Measurements from ENCODE around the gene HLTF. TPM values are rescaled to one million over a fixed set of nuclear protein-coding genes. Genes with fewer than 3 reads are reported as not detected.
"Not testable (repeated sequence)": the region's sequence is repeated elsewhere in the genome, so short reads cannot be mapped to it uniquely, and the experiment has no call there.

HLTF gene, protein sequence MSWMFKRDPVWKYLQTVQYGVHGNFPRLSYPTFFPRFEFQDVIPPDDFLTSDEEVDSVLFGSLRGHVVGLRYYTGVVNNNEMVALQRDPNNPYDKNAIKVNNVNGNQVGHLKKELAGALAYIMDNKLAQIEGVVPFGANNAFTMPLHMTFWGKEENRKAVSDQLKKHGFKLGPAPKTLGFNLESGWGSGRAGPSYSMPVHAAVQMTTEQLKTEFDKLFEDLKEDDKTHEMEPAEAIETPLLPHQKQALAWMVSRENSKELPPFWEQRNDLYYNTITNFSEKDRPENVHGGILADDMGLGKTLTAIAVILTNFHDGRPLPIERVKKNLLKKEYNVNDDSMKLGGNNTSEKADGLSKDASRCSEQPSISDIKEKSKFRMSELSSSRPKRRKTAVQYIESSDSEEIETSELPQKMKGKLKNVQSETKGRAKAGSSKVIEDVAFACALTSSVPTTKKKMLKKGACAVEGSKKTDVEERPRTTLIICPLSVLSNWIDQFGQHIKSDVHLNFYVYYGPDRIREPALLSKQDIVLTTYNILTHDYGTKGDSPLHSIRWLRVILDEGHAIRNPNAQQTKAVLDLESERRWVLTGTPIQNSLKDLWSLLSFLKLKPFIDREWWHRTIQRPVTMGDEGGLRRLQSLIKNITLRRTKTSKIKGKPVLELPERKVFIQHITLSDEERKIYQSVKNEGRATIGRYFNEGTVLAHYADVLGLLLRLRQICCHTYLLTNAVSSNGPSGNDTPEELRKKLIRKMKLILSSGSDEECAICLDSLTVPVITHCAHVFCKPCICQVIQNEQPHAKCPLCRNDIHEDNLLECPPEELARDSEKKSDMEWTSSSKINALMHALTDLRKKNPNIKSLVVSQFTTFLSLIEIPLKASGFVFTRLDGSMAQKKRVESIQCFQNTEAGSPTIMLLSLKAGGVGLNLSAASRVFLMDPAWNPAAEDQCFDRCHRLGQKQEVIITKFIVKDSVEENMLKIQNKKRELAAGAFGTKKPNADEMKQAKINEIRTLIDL
- 10.5 and 17.9 TPM in 2 replicates for total RNA-seq

DNA sequence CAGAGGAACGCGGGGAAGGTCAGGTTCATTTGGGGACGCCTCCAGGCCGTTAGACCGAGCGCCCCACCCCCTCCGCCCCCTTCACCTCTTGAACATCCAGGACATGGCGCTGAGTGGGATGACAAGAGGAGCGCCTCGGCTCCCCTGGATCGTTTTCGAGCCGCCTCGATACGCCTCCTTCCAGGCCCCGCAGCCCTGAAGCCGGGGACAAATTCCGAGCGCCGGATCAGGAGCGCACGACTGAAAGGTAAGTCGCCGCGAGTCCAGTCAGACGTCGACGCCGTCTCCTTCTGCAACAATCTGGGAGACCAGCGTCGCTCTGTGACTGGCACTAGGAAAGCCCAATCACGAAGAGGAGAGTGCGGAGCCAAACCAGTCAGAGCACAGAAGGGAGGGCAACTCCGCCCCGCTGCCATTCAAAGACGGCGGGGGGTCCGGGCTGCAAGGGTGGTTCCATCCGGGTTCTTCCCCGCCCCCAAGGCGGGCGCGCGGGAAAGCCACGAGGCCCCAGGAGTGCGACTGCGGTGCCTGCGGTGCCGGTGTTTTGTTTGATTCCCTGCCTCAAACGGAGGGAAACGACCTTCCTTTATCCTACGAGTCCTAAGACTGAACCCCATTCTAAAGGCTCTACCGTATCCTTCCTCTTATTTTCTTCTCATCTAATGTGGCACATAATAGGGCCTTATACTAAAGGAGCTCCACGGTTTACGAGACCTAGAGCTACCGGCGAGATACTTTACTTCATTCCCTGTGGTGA lies at the start of gene HLTF:
HLTF (minus strand) TSS at position 302 of the 757 bp plus-strand sequence; CDS start at position 105, 197 bp downstream.
- DNase-seq (ENCODE audit: extremely low read depth, low read depth, low spot score), result peak; percentile 94

DNA sequence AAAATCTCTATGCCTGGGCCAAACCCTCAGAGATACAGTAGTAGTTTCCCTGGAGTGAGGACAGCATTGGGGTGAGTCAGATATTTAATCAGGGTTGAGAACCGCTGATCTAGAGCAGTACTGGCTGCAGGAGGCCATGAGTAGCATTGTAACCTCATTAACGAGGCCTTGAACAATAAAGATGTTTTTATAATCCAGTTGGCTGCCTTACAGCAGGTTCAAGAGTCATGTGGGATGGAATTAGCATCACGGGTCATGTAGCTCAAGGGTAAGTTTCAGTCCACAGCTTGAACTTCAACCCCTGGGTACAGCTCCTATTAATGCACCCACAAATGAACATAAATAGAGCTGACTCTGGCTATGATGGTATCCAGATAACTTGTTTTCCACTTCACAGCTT lies 48.2 kb upstream of the HLTF start:
- DNase-seq (ENCODE audit: extremely low read depth, low read depth, low spot score), result no peak

DNA sequence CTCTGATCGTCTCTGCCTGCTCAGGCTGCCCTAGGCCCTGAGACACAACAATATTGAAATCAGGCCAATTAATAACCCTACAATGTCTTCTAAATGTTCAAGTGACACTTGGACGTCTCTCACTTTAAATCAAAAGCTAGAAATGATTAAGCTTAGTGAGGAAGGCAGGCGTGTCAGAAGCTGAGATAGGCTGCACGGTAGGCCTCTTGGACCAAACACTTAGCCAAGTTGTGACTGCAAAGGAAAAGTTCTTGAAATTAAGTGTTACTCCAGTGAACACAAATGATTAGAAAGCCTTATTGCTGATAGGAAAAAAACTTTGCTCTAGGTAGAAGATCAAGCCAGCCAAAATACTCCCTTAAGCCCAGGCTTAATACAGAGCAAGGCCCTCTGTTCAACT lies 45.3 kb upstream of the HLTF start:
- no peak for DNase-seq (ENCODE audit: extremely low read depth, low read depth, low spot score)

DNA sequence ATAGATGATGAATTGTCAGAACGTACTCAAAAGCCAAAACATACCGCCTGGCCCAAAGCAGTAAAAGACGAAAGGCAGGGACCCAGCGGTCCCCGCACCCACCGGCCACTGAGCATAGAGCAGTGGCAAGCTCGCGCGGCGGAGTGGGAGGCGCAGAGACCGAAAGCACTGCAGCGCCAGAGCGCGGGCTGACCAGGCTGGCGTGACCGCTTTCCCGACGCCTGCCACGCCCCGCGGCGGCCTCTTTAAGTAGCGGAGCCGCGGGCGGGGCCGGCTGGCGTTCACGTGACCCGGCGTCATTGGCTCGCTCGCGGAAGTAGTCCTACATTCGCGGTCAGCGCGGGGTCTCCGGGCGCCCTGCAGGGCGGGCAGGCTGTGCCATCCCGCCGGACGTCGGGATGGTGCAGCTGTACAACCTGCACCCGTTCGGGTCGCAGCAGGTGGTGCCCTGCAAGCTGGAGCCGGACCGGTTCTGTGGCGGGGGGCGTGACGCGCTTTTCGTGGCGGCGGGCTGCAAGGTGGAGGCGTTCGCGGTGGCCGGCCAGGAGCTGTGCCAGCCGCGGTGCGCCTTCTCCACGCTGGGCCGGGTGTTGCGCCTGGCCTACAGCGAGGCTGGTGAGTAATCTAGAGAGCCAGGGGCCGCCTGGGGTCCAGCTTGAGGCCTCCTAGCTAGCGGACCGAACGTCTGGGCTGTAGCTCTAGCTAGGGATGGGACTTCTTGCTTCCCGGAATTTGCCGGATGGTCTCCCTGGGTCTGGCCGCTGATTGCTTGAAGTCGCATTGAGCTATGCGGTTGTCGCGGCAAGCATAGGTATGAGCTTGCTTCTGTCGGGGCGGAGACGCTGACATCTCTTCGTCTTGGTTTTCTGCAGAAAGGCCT lies 43.2 kb upstream of the HLTF start, which contains the start of gene HPS3:
HPS3 (plus strand) TSS at position 313 of the 880 bp plus-strand sequence; CDS start at position 399, 86 bp downstream.
- DNase-seq (ENCODE audit: extremely low read depth, low read depth, low spot score), result no peak

DNA sequence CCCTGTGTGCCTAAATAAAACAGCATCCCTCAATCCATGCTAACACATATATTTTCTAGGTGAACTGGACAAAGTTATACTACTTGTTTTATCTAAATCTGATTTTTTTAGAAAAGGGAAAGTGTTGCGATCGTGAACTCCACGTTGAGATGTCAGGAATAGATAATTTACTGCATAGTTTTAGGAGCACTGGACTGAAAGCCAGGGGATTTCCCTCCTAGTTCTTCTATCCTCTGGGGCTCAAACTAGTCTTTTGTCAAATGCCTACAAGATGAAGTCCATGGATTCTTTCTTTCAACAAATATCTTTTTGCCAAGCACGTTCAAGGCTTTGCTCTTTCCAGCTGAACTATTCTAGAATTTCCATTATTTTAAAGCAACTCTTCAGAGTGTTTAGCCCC lies 42.5 kb upstream of the HLTF start:
- DNase-seq (ENCODE audit: extremely low read depth, low read depth, low spot score), result no peak

DNA sequence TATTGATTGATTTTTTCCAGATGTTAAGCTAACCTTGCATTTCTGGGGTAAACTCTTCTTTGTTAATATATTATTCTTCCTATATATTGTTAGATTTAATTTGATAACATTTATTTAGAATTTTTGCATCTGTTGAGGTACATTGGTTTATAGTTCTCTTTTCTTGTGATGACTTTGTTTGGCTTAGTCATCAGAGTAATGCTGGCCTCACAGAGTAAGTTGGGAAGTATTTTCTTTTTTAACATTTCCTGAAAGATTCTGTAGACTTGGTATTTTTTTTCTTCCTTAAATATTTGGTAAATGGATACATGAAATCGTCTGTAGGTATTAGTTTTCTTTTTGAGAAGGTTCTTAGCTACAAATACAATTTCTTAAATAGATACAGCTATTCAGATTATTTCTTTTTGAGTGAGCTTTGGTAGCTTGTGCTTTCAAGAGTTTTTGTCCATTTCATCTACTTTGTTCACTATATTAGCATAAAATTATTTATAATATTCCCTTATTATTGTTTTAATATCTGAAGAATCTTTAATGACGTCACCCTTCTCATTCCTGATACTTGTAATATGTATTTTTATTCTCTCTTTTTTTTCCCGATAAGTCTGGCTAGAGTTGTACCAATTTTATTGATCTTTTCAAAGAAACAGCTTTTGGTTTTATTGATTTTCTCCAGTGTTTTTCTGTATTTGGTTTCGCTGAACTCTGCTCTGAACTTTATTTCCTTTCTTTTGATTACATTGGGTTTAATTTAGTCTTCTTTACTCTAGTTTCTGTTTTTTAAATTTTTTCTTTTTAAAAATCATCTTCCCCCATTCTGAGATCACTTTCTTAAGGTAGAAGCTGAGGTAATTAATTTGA lies 36.6 kb upstream of the HLTF start:
- DNase-seq (ENCODE audit: extremely low read depth, low read depth, low spot score), result no peak

DNA sequence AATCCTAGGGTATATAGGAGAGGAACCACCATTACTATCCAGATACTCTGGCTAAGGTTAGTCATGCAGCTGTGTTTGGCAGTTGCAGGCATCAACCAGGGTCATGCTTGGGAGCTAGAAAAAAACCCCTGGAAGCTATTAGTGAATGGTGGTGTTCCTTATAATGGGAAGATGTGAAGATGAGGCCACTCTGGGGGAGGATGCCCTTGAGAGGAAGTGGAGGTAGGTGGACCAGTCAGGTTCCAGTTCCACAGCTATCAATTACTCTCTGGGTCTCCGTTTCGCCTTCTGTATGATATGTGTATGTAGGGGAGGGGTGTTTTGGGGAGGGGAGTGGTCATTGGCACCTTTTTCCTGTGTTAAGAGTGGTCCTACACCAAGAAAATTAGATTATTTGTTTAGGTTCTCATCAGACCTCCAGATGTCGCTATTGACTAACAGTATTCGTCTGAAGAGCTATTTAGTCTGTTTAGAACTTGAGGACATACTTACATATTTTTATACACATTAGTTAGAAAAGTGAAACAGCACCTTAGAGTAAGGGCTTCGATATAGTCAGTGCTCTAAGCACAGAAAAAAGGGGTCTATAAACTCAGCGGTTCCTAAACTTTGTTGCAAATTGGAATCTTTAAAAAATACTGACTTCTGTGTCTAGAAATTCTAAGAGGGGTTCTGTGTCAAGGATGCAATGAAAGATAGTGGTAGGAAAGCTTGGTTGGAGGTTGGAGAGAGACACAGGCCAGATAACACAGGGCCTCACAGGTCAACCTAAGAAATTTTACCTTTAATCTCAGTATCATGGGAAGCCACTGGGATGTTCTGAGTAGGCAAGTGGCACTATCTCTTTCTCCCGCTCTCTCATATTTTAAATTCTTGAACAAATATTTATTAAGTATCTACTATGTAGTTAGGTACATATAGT lies 34.0 kb upstream of the HLTF start:
- DNase-seq (ENCODE audit: extremely low read depth, low read depth, low spot score), result peak; percentile 56

DNA sequence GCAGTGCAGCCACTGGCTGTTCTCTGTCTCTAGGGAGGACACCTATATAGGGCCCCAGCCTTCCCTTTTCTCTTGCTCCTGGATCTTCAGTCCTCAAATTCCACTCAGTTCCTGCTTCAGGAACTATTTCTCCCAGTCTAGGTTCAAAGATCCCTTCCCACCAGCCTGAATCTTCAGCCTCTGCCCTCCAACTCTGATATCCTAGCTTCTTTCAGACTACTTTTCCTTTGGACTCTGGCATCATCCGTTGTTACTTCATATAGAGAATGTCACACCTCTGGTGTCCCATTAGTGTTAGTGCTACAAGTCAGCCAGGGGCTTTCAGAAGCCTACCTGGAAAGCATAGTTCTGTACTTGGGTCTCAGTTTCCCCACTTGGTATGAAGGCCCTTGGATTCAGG lies 33.1 kb upstream of the HLTF start:
- DNase-seq (ENCODE audit: extremely low read depth, low read depth, low spot score), result no peak

DNA sequence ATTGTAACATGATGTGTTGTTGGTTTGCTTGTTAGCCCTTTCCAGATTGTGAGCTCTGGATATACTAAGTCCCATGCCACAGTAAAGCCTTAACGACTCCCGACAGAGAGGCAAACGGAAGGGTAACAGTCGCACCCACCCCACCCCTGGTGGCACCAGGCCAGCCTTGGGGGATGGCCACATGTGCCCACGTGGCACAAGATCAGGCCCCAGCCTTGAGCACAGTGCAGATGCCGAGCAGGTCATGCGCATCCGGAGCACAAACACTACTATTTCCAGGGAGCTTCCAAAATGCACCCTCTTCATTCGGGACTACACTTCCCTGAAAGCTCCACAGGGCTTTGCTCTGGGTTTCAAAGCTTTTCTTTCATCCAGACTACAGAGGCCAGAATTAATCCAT lies 32.4 kb upstream of the HLTF start:
- DNase-seq (ENCODE audit: extremely low read depth, low read depth, low spot score), result no peak

DNA sequence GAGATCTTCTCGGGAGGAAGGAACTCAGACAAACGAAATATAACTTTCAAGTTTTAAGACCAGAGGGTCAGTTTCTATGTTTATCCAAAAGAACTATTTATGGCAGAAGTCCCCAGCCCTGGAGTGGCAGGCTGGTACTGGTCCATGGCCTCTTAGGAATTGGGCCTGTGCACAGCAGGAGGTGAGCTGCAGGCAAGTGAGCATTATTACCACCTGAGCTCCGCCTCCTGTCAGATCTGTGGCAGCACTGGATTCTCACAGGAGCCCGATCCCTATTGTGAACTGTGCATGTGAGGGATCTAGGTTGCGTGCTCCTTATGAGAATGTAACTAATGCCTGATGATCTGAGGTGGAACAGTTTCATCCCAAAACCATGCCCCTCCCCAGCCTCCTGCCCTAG lies 28.8 kb upstream of the HLTF start:
- DNase-seq (ENCODE audit: extremely low read depth, low read depth, low spot score), result no peak

DNA sequence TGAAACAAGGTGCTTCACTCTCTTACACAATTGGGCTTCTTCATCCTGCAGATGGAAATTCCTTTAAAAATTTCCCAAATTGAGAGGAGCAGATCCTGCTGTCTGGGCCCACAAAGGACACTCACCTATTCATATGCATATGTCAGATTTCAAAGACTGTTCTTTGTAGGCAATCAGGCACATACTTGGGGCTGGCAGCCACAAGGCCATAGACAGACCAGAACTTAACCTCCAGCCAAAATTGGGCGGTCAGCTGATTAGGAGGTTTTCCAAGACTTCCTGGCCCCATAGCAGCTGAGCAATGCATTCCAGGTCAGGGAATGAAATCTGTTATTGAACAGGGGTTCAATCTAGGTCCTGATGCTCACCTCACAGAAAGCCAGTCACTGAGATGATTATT lies 28.1 kb upstream of the HLTF start:
- DNase-seq (ENCODE audit: extremely low read depth, low read depth, low spot score), result no peak

DNA sequence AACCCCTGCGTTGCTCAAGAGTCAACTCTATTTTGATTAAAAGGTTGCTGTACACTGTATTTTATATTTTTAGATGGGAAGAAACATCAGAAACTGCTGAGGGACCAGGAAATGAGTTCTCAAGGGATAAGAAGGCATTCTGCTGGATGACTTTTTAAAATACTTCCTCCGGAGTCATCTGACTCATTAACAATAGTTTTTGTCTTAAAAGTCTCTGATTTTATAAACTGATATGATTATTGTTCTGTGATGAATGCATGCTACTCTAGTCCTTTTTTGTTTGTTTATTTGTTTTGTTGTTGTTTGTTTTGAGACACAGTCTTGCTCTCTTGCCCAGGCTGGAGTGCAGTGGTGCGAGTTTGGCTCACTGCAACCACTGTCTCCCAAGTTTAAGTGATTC lies 18.2 kb upstream of the HLTF start:
- DNase-seq (ENCODE audit: extremely low read depth, low read depth, low spot score), result no peak

DNA sequence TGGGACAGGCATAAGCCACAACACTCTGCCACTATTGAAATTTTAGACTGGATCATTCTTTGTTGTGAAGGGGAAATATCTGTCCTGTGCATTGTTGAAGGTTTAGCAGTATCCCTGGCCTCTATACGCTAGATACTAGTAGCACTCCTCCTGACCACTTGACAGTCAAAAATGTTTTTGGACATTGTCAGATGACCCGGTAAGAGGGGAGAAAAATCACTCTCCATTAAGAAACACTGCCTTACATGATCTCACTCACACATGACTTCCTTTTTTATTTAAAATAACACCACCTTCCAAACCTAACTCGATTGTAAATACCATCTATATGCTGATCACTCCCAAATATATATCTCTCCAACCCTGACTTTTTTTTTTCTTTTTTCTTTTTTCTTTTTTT lies 15.3 kb upstream of the HLTF start:
- DNase-seq (ENCODE audit: extremely low read depth, low read depth, low spot score), result no peak

DNA sequence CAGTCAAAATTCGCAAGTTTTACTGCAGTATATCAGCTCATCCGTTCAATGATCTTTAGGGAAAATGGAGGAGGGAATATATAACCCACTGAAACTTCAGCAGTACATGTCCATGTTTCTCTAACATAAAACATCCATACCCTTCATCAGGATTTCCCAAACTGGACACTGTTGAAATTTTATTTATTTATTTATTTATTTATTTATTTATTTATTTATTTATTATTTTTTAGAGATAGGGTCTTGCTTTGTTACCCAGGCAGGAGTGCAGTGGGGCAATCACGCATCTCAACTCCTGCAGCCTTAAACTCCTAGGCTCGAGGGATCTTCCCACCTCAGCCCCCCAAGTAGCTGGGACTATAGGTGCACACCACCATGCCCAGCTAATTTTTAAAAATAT lies 14.8 kb upstream of the HLTF start:
- no peak for DNase-seq (ENCODE audit: extremely low read depth, low read depth, low spot score)

DNA sequence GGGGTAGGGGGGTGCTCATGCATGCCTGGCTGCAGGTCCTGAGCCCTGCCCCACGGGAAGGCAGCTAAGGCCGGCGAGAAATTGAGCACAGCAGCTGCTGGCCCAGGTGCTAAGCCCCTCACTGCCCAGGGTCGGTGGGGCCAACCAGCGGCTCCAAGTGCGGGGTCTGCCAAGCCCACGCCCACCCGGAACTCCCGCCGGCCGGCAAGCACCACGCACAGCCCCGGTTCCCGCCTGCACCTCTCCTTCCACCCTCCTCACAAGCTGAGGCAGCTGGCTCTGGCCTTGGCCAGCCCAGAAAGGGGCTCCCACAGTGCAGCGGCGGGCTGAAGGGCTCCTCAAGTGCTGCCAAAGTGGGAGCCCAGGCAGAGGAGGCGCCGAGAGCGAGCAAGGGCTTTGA lies 11.7 kb upstream of the HLTF start:
- not testable (repeated sequence) for DNase-seq (ENCODE audit: extremely low read depth, low read depth, low spot score)

DNA sequence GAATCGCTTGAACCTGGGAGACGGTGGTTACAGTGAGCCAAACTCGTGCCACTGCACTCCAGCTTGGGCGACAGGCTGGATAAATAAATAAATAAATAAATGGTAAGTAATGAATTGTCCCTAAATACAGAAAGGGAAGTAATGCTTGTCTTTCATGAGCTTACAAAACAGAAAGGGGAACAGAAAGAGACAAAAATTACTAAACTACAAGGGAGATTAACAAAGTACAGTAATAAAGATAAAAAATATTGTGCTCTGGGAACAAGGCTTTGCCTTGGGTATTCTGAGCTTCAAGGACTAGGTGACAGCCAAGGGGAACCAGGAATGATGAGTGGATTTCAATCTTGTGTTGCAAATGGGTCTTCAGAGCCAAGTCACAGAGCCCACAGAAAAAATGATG lies 9.2 kb upstream of the HLTF start:
- no peak for DNase-seq (ENCODE audit: extremely low read depth, low read depth, low spot score)

DNA sequence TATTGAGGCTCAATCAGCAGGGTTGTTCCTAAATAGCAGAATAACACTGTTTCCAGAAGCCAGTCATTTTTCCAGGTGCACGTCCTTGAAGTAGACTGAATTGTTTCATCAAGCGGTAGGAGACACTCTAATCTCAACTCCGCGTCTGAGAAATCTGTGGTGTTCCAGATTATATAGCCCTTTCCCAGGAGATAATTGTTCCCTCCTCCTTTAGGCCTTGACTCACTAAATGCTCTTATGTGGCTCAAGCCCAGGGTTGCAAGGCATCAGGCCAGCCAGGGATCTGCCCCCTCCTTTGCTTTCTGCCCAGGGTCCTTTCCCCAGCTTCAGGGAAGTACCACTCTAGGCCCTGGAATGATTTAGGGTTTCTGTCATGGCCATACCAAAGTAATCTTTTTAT lies 5.7 kb upstream of the HLTF start:
- DNase-seq (ENCODE audit: extremely low read depth, low read depth, low spot score), result no peak

DNA sequence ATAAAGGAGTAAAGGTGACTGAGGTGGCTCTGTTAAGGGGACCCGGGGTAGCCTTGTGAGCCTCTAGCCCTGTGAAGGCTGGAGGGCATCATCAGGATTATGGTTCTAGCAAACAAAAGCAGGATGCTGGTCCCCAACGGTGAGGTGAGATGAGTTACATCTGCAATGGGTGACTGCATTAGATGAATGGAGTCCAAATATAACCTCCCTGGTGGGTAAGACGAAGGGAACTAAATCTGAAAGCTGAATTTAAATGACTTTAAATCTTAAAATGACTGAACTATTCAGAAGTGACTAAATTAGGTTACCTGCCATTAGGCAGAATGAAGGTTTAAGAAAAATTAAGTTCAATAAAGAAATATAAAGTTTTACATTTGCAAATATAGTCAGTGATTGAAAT lies 4.6 kb upstream of the HLTF start:
- no peak for DNase-seq (ENCODE audit: extremely low read depth, low read depth, low spot score)

Measured in glomerular endothelial cell (primary cell).